Epithelial cell of esophagus (primary cell): ENCODE measurements around the gene RARG.

Experiments used
- DNase-seq: peaks from one replicate; pipeline ENCODE4 v3.0.0; 2010; ENCODE audit warnings: low read depth
- H3K4me3 ChIP-seq: 2 replicates; pipeline ENCODE4 v1.5.1; 2011; ENCODE audit warnings: mild to moderate bottlenecking, low read length, control low read depth
- CTCF ChIP-seq: IDR thresholded peaks from 2 replicates; pipeline ENCODE4 v1.5.1; 2011; ENCODE audit warnings: low read depth, mild to moderate bottlenecking, low read length, control low read depth, inconsistent platforms; ENCODE audit not compliant: insufficient read depth; ENCODE audit errors: missing control alignments

Gene RARG

GRCh38 chr12:53218551-53219291, 13.3 kb downstream of the RARG start:
- H3K4me3 ChIP-seq: peak overlapping the region; percentile 61
- no peak for TF ChIP-seq CTCF
- no peak for DNase-seq

- no peak overlapping the region for H3K4me3 ChIP-seq
- DNase-seq: peak; percentile 37
Measured at GRCh38 chr12:53217931-53218307, 14.1 kb downstream of the RARG start.

GRCh38 chr12:53217051-53217930, 14.7 kb downstream of the RARG start:
- H3K4me3 ChIP-seq: no peak overlapping the region
- TF ChIP-seq CTCF: no peak
- peak; percentile 63 for DNase-seq

More at GRCh38 chr12:53217931-53218307, 14.1 kb downstream of the RARG start:
- no peak for TF ChIP-seq CTCF

GRCh38 chr12:53215497-53215896, 16.5 kb downstream of the RARG start:
- no peak for DNase-seq
- TF ChIP-seq CTCF: no peak
- H3K4me3 ChIP-seq: no peak overlapping the region

GRCh38 chr12:53214687-53215455, 17.1 kb downstream of the RARG start:
- no peak for TF ChIP-seq CTCF
- DNase-seq: no peak

GRCh38 chr12:53214221-53214620, 17.8 kb downstream of the RARG start:
- no peak for TF ChIP-seq CTCF
- no peak for DNase-seq
- H3K4me3 ChIP-seq: no peak overlapping the region

More at GRCh38 chr12:53214687-53215455, 17.1 kb downstream of the RARG start:
- no peak overlapping the region for H3K4me3 ChIP-seq
